GM12865 (cell line): ENCODE data around the gene LACRT.

Experiments
- DNase-seq: peaks from one replicate; pipeline ENCODE4 v3.0.0; 2010; ENCODE audit warnings: low read depth
- H3K4me3 ChIP-seq: 2 replicates; pipeline ENCODE4 v1.5.1; 2011; ENCODE audit warnings: mild to moderate bottlenecking, low read depth, low read length, control low read depth
- TF ChIP-seq, protein P1 (sequence below): IDR thresholded peaks from 2 replicates; pipeline ENCODE4 v1.5.1; 2011; ENCODE audit warnings: low read length, control low read depth, low read depth, inconsistent platforms; ENCODE audit not compliant: insufficient read depth; ENCODE audit errors: missing control alignments

LACRT gene

DNA sequence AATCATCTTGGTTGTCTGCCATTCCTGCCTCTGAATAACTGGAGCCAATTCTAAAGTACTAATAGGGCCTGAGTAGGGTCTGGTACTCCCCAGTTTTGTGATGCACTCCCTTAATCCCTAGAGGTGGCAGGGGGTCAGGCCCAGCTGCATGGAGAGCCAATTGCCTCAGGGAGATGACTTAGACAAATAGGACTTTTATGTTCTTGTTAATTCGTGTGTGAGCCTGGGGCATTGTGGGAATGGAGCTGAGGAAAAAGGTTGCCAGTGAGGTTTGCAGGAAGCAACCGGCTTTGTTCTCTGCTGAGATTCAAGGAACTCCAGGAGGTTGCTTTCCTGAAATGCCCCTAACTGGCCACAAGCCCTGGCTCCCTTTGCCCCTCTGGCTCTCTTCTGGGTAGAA is 20.2 kb upstream of the LACRT start:
- TF ChIP-seq, protein P1, sequence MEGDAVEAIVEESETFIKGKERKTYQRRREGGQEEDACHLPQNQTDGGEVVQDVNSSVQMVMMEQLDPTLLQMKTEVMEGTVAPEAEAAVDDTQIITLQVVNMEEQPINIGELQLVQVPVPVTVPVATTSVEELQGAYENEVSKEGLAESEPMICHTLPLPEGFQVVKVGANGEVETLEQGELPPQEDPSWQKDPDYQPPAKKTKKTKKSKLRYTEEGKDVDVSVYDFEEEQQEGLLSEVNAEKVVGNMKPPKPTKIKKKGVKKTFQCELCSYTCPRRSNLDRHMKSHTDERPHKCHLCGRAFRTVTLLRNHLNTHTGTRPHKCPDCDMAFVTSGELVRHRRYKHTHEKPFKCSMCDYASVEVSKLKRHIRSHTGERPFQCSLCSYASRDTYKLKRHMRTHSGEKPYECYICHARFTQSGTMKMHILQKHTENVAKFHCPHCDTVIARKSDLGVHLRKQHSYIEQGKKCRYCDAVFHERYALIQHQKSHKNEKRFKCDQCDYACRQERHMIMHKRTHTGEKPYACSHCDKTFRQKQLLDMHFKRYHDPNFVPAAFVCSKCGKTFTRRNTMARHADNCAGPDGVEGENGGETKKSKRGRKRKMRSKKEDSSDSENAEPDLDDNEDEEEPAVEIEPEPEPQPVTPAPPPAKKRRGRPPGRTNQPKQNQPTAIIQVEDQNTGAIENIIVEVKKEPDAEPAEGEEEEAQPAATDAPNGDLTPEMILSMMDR: no peak
- DNase-seq: no peak

DNA sequence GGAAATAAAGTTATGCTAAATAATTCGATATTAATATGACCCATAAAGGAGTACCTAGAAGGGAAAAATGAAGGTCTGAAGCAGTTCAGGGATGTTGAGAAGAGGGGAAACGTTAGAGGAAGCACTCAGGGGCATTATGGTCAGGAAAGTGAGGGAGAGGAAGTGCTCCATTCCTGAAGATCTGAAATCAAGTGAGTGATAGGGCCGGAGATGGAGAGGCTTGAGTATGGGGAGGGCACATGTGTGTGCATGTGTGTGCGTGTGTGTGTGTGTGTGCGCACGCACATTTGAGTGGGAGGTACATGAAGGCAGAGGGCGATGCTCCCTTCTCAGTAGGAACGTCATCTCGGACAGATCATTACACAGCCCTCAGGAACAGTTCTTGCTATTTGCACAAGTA is 18.3 kb upstream of the LACRT start:
- no peak overlapping the region for H3K4me3 ChIP-seq
- TF ChIP-seq, protein P1: no peak
- DNase-seq: no peak

More for the DNA sequence above, 20.2 kb upstream of the LACRT start:
- no peak overlapping the region for H3K4me3 ChIP-seq

- H3K4me3 ChIP-seq: no peak overlapping the region
- DNase-seq: no peak
- TF ChIP-seq, protein P1: no peak
Measured at GRCh38 chr12:54650889-54651288, 16.2 kb upstream of the LACRT start.

- DNase-seq: no peak
- H3K4me3 ChIP-seq: no peak overlapping the region
- TF ChIP-seq, protein P1: no peak
Measured at GRCh38 chr12:54650409-54650808, 15.7 kb upstream of the LACRT start.

DNA sequence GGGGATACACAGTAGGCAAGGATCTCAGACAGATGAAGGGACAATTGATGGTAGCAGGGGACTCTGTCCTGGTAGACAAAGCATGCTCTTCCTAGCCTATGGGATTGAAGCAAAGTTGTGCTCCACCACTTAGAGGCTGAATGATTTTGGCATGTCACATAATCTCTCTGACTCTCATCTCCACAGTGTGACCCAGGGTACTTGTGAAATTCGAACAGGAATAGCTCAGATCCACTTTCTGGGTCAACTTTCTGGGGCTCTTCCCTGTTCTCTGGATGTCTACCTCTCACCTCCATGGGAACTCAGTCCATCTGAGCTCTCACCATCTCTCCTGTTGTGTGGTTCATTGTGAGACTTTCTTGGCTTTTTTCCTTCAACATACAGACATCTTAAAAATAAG is 15.1 kb upstream of the LACRT start:
- no peak for DNase-seq
- H3K4me3 ChIP-seq: no peak overlapping the region

DNA sequence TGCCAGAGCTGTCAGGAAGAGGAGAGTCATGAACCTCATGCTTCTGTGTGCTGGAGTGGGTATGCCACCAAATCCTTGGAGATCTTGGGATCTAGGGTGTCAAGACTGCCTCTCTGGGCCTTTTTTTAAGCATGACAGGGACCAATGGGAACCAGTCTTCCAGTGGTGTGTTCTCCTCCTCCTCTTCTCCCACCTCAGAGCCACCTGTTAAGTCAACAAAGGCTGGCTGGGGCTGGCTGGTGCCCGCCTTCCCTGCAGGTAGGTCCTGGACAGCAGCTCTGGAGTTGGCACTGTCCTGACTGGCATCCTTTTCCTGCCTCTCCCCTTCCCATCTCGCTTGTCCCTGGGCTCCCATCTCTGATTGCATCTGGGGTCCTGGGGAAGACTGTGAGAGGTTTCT is 13.6 kb upstream of the LACRT start, which contains the start of gene DCD:
Gene DCD (minus strand): TSS at position 101 of the 400 bp plus-strand sequence. CDS start 62 bp downstream, at position 39.
- TF ChIP-seq, protein P1: no peak

More for the DNA sequence above, 15.1 kb upstream of the LACRT start:
- TF ChIP-seq, protein P1: no peak

DNA sequence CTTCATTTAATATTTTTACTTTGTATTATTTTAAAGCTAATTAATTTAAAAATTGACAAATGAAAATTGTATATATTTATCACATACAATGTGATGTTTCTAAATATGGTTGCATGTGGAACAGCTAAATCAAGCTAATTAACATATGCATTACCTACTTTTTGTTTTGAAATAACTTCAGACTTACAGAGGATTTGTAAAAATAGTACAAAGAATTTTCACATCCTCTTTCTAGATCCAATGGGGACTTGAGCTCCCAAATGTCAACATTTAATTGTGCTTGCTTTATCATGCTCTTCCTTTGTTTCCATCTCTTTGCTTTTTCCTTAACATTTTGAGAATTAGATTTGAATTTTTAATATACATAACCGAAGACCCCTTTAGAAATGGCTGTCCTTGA is 6.9 kb upstream of the LACRT start:
- no peak for DNase-seq
- TF ChIP-seq, protein P1: no peak
- no peak overlapping the region for H3K4me3 ChIP-seq

More for the DNA sequence above, 13.6 kb upstream of the LACRT start, which contains the start of gene DCD:
- no peak for DNase-seq
- no peak within 1 kb of the TSS for H3K4me3 ChIP-seq
